Body of pancreas (tissue), 4 donors: ENCODE measurements around the gene MROH2A. TPM values are rescaled to one million over a fixed set of nuclear protein-coding genes. Genes with fewer than 3 reads are reported as not detected.

Experiments
- ATAC-seq: fragments of 150-250 bp; one replicate; pipeline ENCODE4 v1.9.1; 2016
- DNase-seq, 4 donors: peaks; one replicate each; pipeline ENCODE4 v3.0.0-alpha.2; 2019
- H3K27ac ChIP-seq, 4 donors: fragments of 200-600 bp; sonication (generic); 1 replicate in 3 of 4; 2 replicates in 1 of 4; pipeline versions ENCODE4 v1.5.1 to v1.6.1; 2016 to 2019; ENCODE audit warnings: mild to moderate bottlenecking in 1 of 4, mixed read lengths in 1 of 4, moderate library complexity in 1 of 4
- H3K27me3 ChIP-seq, 2 donors: fragments of 200-600 bp; sonication (generic); one replicate each; pipeline ENCODE4 v1.6.0; 2016; ENCODE audit warnings: mild to moderate bottlenecking in 1 of 2
- H3K36me3 ChIP-seq, 2 donors: fragments of 200-600 bp; sonication (generic); replicated peaks in 1 of 2; 2 replicates each; pipeline ENCODE4 v1.5.1; 2016; ENCODE audit warnings: low read depth in 2 of 2; ENCODE audit not compliant: insufficient read depth in 1 of 2
- H3K4me1 ChIP-seq: fragments of 200-600 bp; sonication (generic); one replicate; pipeline ENCODE4 v1.6.0; 2016
- H3K4me3 ChIP-seq, 2 donors: fragments of 200-600 bp; sonication (generic); 1 replicate in 1 of 2; 2 replicates in 1 of 2; pipeline ENCODE4 v1.5.1; 2016 to 2019
- H3K9me3 ChIP-seq, 3 donors: fragments of 200-600 bp; sonication (generic); 1 replicate in 2 of 3; 2 replicates in 1 of 3; pipeline ENCODE4 v1.5.1; 2016
- POLR2A ChIP-seq, 3 donors: fragments of 450-650 bp; IDR thresholded peaks; one replicate each; pipeline ENCODE4 v1.6.1; 2016; ENCODE audit warnings: antibody characterized with exemption in 3 of 3, mild to moderate bottlenecking in 2 of 3
- WGBS, 2 donors: methylation state at CpG; one replicate each; pipeline ENCODE4 v1.1.5; 2017; 5-methylcytosine and 5-hydroxymethylcytosine counted together
- intact Hi-C: fragments of 100-400 bp; cut with DNase I; formaldehyde crosslinking; loops from one replicate; pipeline ENCODE4 v1.15.1; 2023
- total RNA-seq, 2 donors: library from RNA; depleted of rRNA; stranded (reverse); fragments of >200 nt; gene quantifications; one replicate each; pipeline ENCODE4 v1.1.0, GENCODE V29; 2016
- TF ChIP-seq, protein P1 (sequence below), 7 experiments: fragments of 450-650 bp in 4 of 7; fragments of 200-600 bp in 3 of 7; sonication (generic) in 3 of 7; IDR thresholded peaks; one replicate each; pipeline ENCODE4 v1.5.1; 2016 to 2019; ENCODE audit warnings: antibody characterized with exemption in 7 of 7

MROH2A gene
- total RNA-seq, 2 donors from 2014 or later: not detected

DNA sequence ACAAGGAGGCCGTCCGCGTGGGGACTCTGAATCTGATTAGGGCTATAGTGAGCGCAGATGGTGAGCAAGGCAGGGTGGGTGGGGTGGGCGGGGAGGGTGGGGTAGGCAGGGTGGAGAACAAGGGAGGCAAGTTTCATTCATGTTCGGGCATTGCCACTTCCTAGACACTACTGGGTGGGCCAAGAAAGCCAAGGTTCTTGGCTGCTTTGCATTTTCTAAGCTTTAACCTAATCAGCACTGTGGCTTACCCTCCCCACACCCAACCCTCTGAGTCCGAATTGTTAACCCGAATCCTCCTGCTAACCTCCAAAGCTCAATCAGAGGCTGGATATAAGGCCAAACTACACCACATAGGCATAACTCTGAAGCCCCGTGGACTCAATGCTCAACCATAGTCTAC lies 18.1 kb downstream of the MROH2A start:
- no peak for DNase-seq
- H3K27ac ChIP-seq: no peak overlapping the region
- no peak for TF ChIP-seq POLR2A (IDR thresholded peaks at IDR 0.05)
- TF ChIP-seq, protein P1, sequence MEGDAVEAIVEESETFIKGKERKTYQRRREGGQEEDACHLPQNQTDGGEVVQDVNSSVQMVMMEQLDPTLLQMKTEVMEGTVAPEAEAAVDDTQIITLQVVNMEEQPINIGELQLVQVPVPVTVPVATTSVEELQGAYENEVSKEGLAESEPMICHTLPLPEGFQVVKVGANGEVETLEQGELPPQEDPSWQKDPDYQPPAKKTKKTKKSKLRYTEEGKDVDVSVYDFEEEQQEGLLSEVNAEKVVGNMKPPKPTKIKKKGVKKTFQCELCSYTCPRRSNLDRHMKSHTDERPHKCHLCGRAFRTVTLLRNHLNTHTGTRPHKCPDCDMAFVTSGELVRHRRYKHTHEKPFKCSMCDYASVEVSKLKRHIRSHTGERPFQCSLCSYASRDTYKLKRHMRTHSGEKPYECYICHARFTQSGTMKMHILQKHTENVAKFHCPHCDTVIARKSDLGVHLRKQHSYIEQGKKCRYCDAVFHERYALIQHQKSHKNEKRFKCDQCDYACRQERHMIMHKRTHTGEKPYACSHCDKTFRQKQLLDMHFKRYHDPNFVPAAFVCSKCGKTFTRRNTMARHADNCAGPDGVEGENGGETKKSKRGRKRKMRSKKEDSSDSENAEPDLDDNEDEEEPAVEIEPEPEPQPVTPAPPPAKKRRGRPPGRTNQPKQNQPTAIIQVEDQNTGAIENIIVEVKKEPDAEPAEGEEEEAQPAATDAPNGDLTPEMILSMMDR (IDR thresholded peaks at IDR 0.05): no peak
- no peaks in the 10 kb centered on the region for H3K36me3 ChIP-seq
- intact Hi-C loops: no loop called here
- H3K4me1 ChIP-seq: no peaks in the 10 kb centered on the region
- 81 to 88% methylated on average over 6 to 9 of the region's 9 CpGs for WGBS, 2 donors
- no peaks in the 10 kb centered on the region for H3K9me3 ChIP-seq
- H3K27me3 ChIP-seq: no peaks in the 10 kb centered on the region
- H3K4me3 ChIP-seq: no peak overlapping the region
- no peak for ATAC-seq

DNA sequence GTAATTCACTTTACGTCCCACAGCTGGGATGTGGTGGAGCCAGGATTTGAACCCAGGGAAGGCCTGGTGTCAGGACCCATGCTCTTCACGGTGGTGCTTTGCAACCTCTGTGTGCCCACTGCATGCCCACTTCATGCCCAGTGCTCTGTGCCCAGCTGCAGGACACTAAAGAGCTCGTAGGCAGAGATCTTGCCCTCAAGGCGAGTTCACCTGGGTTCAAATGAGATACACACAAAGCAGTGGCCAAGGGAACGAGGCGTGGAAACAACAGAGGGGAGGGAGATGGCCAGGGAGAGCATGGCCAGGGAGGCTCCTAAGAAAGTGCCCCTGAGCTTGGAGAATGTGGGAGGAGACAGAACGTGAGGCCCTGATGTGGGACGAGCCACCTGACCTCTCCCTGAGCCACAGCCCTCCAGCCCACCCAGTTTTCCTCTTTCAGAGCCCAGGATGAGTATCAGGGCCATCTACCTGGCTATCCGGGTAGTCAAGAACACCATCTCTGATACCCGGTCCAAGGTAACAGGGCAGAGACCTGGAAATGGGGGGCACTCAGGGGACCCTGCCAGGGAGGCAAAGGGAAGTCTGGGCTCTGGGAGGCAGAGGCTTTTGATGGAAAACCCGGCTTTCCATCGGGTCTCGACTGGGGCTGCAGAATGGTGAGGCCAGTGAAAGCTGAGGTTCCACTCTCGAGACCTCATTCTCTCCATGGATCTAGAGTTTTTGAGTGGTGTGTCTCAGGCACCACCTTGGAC lies 20.4 kb downstream of the MROH2A start:
- no peak for TF ChIP-seq POLR2A (IDR thresholded peaks at IDR 0.05)
- TF ChIP-seq, protein P1 (IDR thresholded peaks at IDR 0.05): no peak
- Histone ChIP-seq H3K27me3 (no peaks in the 10 kb centered on the region), H3K4me3 (no peak overlapping the region), H3K4me1 (no peaks in the 10 kb centered on the region), H3K36me3 (no peaks in the 10 kb centered on the region), H3K27ac (no peak overlapping the region), H3K9me3 (no peaks in the 10 kb centered on the region)
- intact Hi-C loops: no loop called here
- ATAC-seq (no peak), DNase-seq (peak in 1 of 4 donors; percentile 3)
- WGBS, 2 donors: 59 to 72% methylated on average over 13 to 14 of the region's 14 CpGs

DNA sequence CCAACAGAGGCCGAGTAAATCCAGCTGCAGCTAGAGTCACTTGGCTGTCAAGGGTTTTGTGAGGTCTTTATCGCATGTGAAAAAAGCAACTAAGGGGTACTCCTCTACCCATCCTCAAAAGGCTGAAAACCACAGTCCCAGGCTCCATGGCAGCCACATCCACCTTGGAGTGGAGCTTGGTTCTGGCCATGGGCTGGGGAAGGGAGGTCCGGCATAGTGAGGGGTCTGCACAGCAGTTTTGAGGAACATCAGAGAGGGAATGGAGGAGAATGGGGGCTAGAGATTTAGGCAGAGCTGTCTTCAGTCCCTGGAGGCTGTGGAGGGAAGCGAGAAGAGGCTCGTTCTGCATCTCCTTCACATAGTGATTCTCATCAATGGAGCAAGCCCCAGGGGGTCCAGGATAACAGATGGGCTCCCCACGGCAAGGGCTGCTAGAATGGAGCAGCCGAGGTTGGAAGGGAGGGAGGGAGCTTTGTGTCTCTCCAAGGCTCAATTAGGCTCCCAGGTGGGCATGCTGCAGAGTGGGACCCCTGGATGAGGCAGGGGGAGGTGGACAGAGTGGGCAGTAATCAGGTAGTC lies 21.0 kb downstream of the MROH2A start:
- 46 to 51% methylated on average over 7 of the region's 7 CpGs for WGBS, 2 donors
- intact Hi-C loops: no loop called here
- Histone ChIP-seq H3K27ac (no peak overlapping the region), H3K4me3 (no peak overlapping the region), H3K9me3 (no peaks in the 10 kb centered on the region), H3K36me3 (no peaks in the 10 kb centered on the region), H3K4me1 (no peaks in the 10 kb centered on the region), H3K27me3 (no peaks in the 10 kb centered on the region)
- no peak for ATAC-seq
- DNase-seq: no peak
- no peak for TF ChIP-seq POLR2A (IDR thresholded peaks at IDR 0.05)
- TF ChIP-seq, protein P1 (IDR thresholded peaks at IDR 0.05): no peak

- intact Hi-C loops: no loop called here
- DNase-seq (peak in 1 of 4 donors; percentile 3), ATAC-seq (no peak)
- no peak for TF ChIP-seq POLR2A (IDR thresholded peaks at IDR 0.05)
- TF ChIP-seq, protein P1 (IDR thresholded peaks at IDR 0.05): no peak
- WGBS, 2 donors: 46 to 65% methylated on average over 2 to 5 of the region's 5 CpGs
- no peaks in the 10 kb centered on the region for H3K27me3 ChIP-seq
- no peak overlapping the region for H3K27ac ChIP-seq
- no peak overlapping the region for H3K4me3 ChIP-seq
- no peaks in the 10 kb centered on the region for H3K36me3 ChIP-seq
- H3K9me3 ChIP-seq: no peaks in the 10 kb centered on the region
- no peaks in the 10 kb centered on the region for H3K4me1 ChIP-seq
These were observed 21.6 kb downstream of the MROH2A start for GRCh38 chr2:233799716-233800115.
